Muscle layer of colon (tissue), 2 donors: ENCODE results near the gene PIGS.

Source experiments
- H3K27ac ChIP-seq: one replicate; pipeline ENCODE4 v1.7.0; 2013; ENCODE audit warnings: low read depth, mild to moderate bottlenecking, low read length, moderate library complexity
- H3K27me3 ChIP-seq, 2 donors: one replicate each; pipeline ENCODE4 v1.7.0; 2013; ENCODE audit warnings: low read length in 2 of 2, mild to moderate bottlenecking in 2 of 2; ENCODE audit not compliant: insufficient read depth in 2 of 2, control insufficient read depth in 1 of 2
- H3K36me3 ChIP-seq: one replicate; pipeline ENCODE4 v1.7.0; 2013; ENCODE audit warnings: mild to moderate bottlenecking, low read length; ENCODE audit not compliant: insufficient read depth
- H3K4me1 ChIP-seq: one replicate; pipeline ENCODE4 v1.7.0; 2013; ENCODE audit warnings: mild to moderate bottlenecking, low read length; ENCODE audit not compliant: insufficient read depth
- H3K4me3 ChIP-seq, 2 donors: one replicate each; pipeline ENCODE4 v1.7.0; 2013; ENCODE audit warnings: low read length in 2 of 2, low read depth in 1 of 2, mild to moderate bottlenecking in 1 of 2, moderate library complexity in 1 of 2
- H3K9ac ChIP-seq: one replicate; pipeline ENCODE4 v1.7.0; 2013; ENCODE audit warnings: low read length
- H3K9me3 ChIP-seq: one replicate; pipeline ENCODE4 v1.7.0; 2013; ENCODE audit warnings: mild to moderate bottlenecking, low read length
- donor health status: abdominal sarcoma.
- donor health status: Adenocarcinoma of cecum.

Gene PIGS

DNA sequence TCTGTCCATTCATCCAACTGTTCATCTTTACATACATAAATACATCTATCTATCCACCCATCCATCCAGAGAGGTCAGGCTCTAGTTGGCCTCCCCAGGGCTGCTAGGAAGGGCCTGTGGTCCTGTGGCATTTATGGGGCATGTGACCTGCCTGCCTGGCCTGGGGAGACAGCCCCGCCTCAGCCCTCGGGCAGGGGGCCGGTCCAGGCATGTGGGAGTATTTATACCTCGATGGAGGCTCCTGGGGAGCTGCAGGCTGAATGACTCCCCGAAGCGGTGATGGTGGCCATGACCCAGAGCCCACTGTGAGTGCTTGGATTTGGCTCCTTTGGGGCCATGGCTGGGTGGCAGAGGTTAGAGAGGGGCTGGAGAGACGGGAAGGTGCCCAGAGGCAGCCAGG, 57.8 kb downstream of the PIGS start:
- H3K36me3 ChIP-seq, result no peaks in the 10 kb centered on the region
- no peaks in the 10 kb centered on the region for H3K9me3 ChIP-seq
- H3K9ac ChIP-seq, result no peak overlapping the region
- H3K4me1 ChIP-seq, result no peaks in the 10 kb centered on the region
- H3K27ac ChIP-seq, result no peak overlapping the region
- H3K27me3 ChIP-seq, result peaks cover 3 to 22% of the 10 kb centered on the region in 2 donors
- no peak overlapping the region for H3K4me3 ChIP-seq

DNA sequence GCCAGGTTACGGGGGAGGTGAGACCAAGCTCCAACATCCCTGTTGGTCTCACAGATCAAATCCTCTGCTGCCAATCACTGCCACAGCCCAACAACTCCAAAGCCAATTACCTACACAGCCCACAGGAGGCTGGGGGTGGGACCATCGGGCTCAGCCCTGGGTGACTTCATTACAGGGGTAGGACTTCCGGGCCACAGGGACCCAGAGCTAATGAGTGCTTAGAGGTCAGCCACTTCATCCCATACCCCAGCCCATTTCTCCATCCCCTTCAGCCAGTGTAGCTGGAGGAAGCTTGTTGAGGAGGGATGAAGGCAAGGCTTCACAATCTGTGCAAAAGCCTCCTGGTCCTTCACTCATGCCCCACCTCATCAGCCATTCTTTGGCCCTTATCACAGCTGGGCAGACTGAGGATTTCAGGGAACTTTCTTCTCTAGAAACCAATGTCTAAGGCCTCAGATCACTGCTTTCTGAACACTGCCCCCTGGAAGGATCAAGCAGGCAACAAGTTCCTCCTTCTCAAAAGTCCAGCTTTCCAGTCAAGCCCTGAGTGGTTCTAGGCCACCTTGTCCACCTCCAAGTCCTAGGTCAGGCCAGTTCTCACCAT, 59.4 kb downstream of the PIGS start:
- peaks cover 3 to 31% of the 10 kb centered on the region in 2 donors for H3K27me3 ChIP-seq
- H3K9me3 ChIP-seq, result no peaks in the 10 kb centered on the region
- H3K4me3 ChIP-seq, result no peak overlapping the region
- no peaks in the 10 kb centered on the region for H3K4me1 ChIP-seq
- H3K9ac ChIP-seq, result no peak overlapping the region
- no peaks in the 10 kb centered on the region for H3K36me3 ChIP-seq
- no peak overlapping the region for H3K27ac ChIP-seq

DNA sequence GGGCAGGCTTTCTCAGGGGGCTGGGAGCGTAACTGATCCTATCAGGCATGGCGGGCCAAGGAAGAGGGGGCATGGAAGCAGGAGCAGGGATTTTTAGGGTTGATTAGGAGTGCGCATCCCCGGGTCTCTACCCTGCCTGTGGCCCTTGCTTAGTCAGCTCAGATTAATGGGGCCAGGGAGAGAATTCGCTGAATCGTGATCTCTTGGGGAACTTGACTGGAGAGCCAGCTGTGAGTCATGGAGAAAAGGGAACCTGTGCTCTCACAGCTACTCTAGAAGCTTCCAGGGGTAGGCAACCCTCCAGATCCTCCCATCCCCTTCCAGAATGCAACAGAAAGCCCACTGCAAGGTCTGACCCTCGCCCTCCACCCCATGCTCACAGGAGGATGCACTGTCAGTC, 61.5 kb downstream of the PIGS start:
- Histone ChIP-seq H3K27me3 (peaks cover 3 to 34% of the 10 kb centered on the region in 2 donors), H3K4me1 (no peaks in the 10 kb centered on the region), H3K4me3 (no peak overlapping the region), H3K9ac (no peak overlapping the region), H3K36me3 (no peaks in the 10 kb centered on the region), H3K27ac (no peak overlapping the region), H3K9me3 (no peaks in the 10 kb centered on the region)

DNA sequence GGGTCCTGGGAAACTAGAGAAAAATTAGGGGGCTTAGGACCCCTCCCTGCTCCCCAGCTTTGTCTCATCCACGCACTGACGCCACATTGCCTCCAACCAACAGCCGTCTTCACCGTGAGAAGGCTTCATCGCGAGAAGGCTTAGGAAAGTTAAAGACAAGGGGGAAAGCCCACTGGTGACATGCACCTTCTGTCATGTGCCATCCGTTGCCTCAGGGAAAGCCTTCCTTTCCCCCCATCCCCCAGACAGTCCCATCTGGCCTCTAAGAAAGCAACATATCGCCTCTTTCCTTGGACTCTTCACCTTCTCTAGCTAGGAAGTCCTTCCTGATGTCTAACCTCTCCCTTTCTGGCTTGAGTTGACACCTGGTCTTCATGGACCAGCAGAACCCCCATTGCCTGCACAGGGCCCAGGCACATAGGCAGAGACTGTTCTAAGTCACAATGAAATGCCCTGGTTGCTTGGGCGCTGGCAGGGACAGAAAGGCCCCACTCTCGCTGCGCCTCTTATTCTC, 63.1 kb downstream of the PIGS start:
- Histone ChIP-seq H3K4me3 (no peak overlapping the region), H3K36me3 (no peaks in the 10 kb centered on the region), H3K9me3 (no peaks in the 10 kb centered on the region), H3K27ac (no peak overlapping the region), H3K4me1 (no peaks in the 10 kb centered on the region), H3K9ac (no peak overlapping the region), H3K27me3 (peaks cover 3 to 22% of the 10 kb centered on the region in 2 donors)

DNA sequence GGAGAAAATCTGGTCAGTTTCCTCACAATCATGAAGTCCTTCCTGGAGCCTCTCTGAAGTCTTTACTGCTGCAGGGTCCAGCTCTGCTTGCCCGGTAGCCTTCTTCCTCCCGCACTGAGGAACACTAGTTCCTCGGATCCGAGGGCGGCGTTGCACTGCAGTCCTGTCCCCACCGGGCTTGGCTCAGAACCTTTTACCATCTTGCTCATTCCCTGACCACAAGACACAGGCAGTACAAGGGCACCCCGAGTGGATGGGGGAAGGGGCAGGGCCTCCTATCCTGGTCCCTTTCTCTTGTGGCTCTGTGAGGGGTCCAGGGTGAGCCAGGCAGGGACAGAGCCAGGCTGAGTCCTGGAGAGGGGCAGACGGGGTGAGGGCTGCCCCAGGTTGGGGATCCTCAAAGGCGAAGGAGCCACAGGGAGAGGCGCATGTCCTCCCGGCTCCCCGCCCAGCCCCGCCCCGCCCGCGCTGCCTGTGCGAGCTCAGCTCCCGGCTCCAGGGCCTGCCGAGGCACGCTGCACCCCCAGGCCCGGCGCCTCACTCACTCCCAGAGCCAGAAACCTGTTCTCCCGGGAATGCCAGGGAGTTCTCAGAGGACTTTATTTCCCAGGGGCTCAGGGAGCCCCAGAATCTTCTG, 63.6 kb downstream of the PIGS start:
- H3K36me3 ChIP-seq, result no peaks in the 10 kb centered on the region
- no peak overlapping the region for H3K9ac ChIP-seq
- no peaks in the 10 kb centered on the region for H3K9me3 ChIP-seq
- peaks cover 3 to 22% of the 10 kb centered on the region in 2 donors for H3K27me3 ChIP-seq
- no peak overlapping the region for H3K4me3 ChIP-seq
- no peak overlapping the region for H3K27ac ChIP-seq
- no peaks in the 10 kb centered on the region for H3K4me1 ChIP-seq

DNA sequence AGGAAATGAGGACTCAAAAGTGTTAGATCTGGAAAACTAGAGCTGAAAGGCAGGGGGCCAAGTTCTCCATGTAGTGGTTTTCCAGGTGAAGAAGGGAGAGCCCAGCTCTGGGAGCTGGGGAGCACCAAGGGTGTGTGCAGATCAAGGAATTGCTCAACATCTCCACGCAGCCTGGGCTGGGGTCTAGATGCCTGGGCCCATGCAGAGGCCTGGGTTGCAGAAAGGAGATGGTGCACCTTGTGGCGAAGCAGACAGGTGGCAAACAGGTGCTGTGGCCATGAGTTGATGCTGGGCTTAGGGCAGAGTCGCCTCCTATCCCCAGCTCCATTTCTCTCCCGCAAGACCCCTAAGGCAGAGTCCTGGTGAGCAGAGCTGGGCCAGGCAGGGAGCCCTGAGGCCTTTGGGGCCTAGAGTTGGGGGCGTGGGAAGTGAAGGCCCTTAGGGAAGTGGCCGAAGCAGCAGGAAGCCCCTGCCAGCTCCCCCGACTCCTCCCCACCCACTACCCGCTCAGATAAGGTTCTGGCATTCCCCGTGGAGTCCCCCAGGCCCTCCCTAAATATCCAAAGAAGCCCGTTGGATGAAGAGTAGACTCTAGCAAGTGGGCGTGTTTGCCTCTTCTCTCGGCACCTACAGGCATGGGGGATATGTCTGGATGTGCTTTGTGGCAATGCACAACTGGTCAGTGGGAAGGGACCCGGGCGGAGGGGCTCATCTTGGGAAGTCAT, 64.4 kb downstream of the PIGS start:
- Histone ChIP-seq H3K9me3 (no peaks in the 10 kb centered on the region), H3K4me1 (no peaks in the 10 kb centered on the region), H3K27me3 (peaks cover 0 to 22% of the 10 kb centered on the region in 2 donors), H3K27ac (no peak overlapping the region), H3K36me3 (no peaks in the 10 kb centered on the region), H3K9ac (no peak overlapping the region), H3K4me3 (no peak overlapping the region)

DNA sequence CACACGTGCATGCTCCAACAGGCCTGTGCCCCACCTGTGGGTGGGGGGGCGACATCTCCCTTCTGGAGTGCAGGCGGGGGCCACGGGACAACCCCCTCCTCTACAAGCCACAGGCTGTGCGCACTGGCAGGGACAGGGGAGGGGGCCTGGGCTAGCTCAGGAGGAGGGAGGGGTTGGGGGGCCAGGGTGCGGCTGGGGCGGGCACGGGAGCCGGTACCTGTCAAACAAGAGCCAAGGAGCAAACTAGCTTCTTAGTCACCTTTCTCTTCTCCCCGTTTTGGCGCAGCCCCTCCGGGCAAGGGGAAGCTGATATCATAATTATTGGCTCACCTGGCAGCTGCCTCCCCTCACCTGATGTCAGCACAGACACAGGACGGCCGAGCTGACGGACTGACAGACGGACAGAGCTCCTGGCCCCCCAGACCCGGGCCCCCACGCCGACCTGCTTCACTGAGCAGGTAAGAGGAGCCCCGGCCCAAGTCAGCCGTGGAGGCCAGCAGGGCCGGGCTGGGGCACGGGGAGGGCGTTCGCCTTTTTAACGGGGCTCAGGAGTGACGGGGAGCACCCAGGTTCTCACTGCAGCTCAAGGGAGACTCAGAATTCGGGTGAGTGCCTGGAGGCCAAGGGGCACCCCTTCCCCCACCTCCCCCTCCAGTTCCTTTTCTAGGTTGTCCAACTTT, 65.2 kb downstream of the PIGS start, which contains the start of gene FOXN1:
TSS of gene FOXN1 (plus strand) at position 363 of the 680 bp plus-strand sequence. CDS start 17,622 bp downstream, outside the sequence.
- no peak within 1 kb of the TSS for H3K4me3 ChIP-seq
- H3K9ac ChIP-seq, result no peak within 1 kb of the TSS
- H3K4me1 ChIP-seq, result no peaks in the 10 kb centered on the region
- H3K36me3 ChIP-seq, result no peaks in the 10 kb centered on the region
- no peak within 1 kb of the TSS for H3K27ac ChIP-seq
- H3K9me3 ChIP-seq, result no peaks in the 10 kb centered on the region
- peaks cover 0 to 22% of the 10 kb centered on the region in 2 donors for H3K27me3 ChIP-seq

DNA sequence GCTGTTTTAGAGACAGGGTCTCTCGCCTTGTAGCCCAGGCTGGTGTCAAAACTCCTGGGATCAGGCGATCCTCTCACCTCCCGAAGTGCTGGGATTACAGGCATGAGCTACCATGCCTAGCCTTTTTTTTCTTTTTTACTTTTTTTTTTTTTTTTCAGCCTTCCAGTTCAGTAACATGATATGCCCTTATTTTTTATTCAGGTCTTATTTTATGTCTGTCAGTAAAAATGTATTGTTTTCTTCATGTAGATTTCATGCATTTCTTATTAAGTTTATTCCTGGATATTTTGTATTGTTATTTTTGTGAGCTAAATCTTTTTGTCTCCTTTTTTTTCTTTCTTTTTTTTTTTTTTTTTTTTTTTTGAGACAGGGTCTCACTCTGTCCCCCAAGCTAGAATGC, 67.9 kb downstream of the PIGS start:
- H3K27me3 ChIP-seq, result peaks cover 0 to 12% of the 10 kb centered on the region in 2 donors
- H3K27ac ChIP-seq, result no peak overlapping the region
- H3K9ac ChIP-seq, result no peak overlapping the region
- no peak overlapping the region for H3K4me3 ChIP-seq
- H3K4me1 ChIP-seq, result no peaks in the 10 kb centered on the region
- no peaks in the 10 kb centered on the region for H3K9me3 ChIP-seq
- no peaks in the 10 kb centered on the region for H3K36me3 ChIP-seq
